Hepatocyte (in vitro differentiated cells): Measurements from ENCODE around the gene MEGF11. TPM values are rescaled to one million over a fixed set of nuclear protein-coding genes. Genes with fewer than 3 reads are reported as not detected.

Source experiments
- DNase-seq: peaks from one replicate; pipeline ENCODE4 v3.0.0-alpha.2; 2016; ENCODE audit warnings: low spot score
- H2AFZ ChIP-seq: fragments of 200-600 bp; sonication (generic); 2 replicates; pipeline ENCODE4 v1.6.0; 2016; ENCODE audit warnings: antibody characterized with exemption, mild to moderate bottlenecking
- H3K27ac ChIP-seq: fragments of 200-600 bp; sonication (generic); 2 replicates; pipeline ENCODE4 v1.5.1; 2016; ENCODE audit warnings: mild to moderate bottlenecking
- H3K27me3 ChIP-seq: fragments of 200-600 bp; sonication (generic); 2 replicates; pipeline ENCODE4 v1.6.1; 2016
- H3K36me3 ChIP-seq: fragments of 200-600 bp; sonication (generic); replicated peaks from 2 replicates; pipeline ENCODE4 v1.5.1; 2016; ENCODE audit warnings: low read depth; ENCODE audit not compliant: insufficient read depth
- H3K4me1 ChIP-seq: fragments of 200-600 bp; sonication (generic); 2 replicates; pipeline ENCODE4 v1.5.1; 2016; ENCODE audit warnings: mild to moderate bottlenecking, moderate library complexity; ENCODE audit not compliant: insufficient read depth
- H3K4me2 ChIP-seq: fragments of 200-600 bp; sonication (generic); 2 replicates; pipeline ENCODE4 v1.6.0; 2016
- H3K4me3 ChIP-seq: fragments of 200-600 bp; sonication (generic); 2 replicates; pipeline ENCODE4 v1.5.1; 2016; ENCODE audit warnings: mild to moderate bottlenecking
- H3K79me2 ChIP-seq: fragments of 200-600 bp; sonication (generic); 2 replicates; pipeline ENCODE4 v1.6.0; 2017; ENCODE audit warnings: mild to moderate bottlenecking
- H3K9me2 ChIP-seq: fragments of 200-600 bp; sonication (generic); replicated peaks from 2 replicates; pipeline ENCODE4 v1.6.0; 2017; ENCODE audit warnings: mild to moderate bottlenecking; ENCODE audit not compliant: insufficient read depth
- H3K9me3 ChIP-seq: fragments of 200-600 bp; sonication (generic); 2 replicates; pipeline ENCODE4 v1.5.1; 2016; ENCODE audit warnings: low read depth, mild to moderate bottlenecking
- H4K20me1 ChIP-seq: fragments of 200-600 bp; sonication (generic); 2 replicates; pipeline ENCODE4 v1.6.0; 2016; ENCODE audit warnings: mild to moderate bottlenecking; ENCODE audit not compliant: insufficient read depth, poor library complexity, severe bottlenecking
- EZH2 ChIP-seq: fragments of 200-600 bp; sonication (generic); IDR thresholded peaks from 2 replicates; pipeline ENCODE4 v1.6.1; 2016; ENCODE audit warnings: antibody characterized with exemption, mild to moderate bottlenecking, borderline replicate concordance
- EZH2phosphoT487 ChIP-seq: fragments of 200-600 bp; sonication (generic); IDR thresholded peaks from one replicate; pipeline ENCODE4 v1.6.1; 2018; ENCODE audit warnings: antibody characterized with exemption, mild to moderate bottlenecking, low read depth, moderate library complexity; ENCODE audit not compliant: unreplicated experiment, severe bottlenecking
- WGBS: methylation state at CpG from one replicate; pipeline ENCODE4 v1.1.6; 2016; ENCODE audit warnings: low lambda C conversion rate; ENCODE audit errors: missing lambda C conversion rate; 5-methylcytosine and 5-hydroxymethylcytosine counted together
- polyA plus RNA-seq: library from polyadenylated mRNA; unstranded; fragments of >200 nt; fragmentation: Nextera tagmentation; extraction: Ambion mirVana; gene quantifications from 2 replicates; pipeline ENCODE4 v1.2.1, GENCODE V29; 2016
- total RNA-seq: library from RNA; depleted of rRNA; stranded (reverse); fragments of >200 nt; gene quantifications from 2 replicates; pipeline ENCODE4 v1.2.3, GENCODE V29; 2014
- TF ChIP-seq, protein P1 (sequence below): fragments of 200-600 bp; sonication (generic); IDR thresholded peaks from 2 replicates; pipeline ENCODE4 v1.5.1; 2016; ENCODE audit warnings: antibody characterized with exemption, mild to moderate bottlenecking; ENCODE audit not compliant: poor library complexity

The MEGF11 gene
- total and polyA plus RNA-seq, 2 experiments from 2014 or later = 0.07 to 0.25 TPM

DNA sequence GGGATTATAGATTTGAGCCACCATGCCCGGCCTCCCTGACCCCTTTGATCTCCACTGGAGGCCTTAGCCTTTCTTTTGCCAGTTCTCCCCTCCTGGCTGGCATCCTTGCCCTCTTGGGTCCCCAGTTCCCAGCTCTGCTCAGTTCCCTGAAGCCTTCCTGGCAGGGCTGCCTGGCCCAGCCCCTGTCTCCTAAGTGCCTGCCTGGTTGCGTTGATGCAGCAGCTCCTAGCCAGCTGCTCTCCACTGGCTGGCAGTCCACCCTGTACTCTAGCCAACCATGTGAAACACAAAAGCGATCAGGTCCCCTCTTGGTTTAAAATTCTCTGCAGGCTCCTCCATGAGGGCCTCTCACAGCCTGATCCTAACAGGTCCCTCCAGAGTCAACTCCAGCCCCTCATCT lies 199.6 kb downstream of the MEGF11 start:
- H2AFZ ChIP-seq = no peak overlapping the region
- H3K4me1 ChIP-seq = no peaks in the 10 kb centered on the region
- TF ChIP-seq EZH2 = no peak
- TF ChIP-seq, protein P1, sequence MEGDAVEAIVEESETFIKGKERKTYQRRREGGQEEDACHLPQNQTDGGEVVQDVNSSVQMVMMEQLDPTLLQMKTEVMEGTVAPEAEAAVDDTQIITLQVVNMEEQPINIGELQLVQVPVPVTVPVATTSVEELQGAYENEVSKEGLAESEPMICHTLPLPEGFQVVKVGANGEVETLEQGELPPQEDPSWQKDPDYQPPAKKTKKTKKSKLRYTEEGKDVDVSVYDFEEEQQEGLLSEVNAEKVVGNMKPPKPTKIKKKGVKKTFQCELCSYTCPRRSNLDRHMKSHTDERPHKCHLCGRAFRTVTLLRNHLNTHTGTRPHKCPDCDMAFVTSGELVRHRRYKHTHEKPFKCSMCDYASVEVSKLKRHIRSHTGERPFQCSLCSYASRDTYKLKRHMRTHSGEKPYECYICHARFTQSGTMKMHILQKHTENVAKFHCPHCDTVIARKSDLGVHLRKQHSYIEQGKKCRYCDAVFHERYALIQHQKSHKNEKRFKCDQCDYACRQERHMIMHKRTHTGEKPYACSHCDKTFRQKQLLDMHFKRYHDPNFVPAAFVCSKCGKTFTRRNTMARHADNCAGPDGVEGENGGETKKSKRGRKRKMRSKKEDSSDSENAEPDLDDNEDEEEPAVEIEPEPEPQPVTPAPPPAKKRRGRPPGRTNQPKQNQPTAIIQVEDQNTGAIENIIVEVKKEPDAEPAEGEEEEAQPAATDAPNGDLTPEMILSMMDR = no peak
- TF ChIP-seq EZH2phosphoT487 = no peak
- H3K27me3 ChIP-seq = no peaks in the 10 kb centered on the region
- H3K9me2 ChIP-seq = no peaks in the 10 kb centered on the region
- no peak overlapping the region for H3K27ac ChIP-seq
- H4K20me1 ChIP-seq = no peaks in the 10 kb centered on the region
- no peak overlapping the region for H3K4me3 ChIP-seq
- WGBS = 93% methylated on average over 3 of the region's 3 CpGs
- DNase-seq = no peak
- H3K9me3 ChIP-seq = no peaks in the 10 kb centered on the region
- no peaks in the 10 kb centered on the region for H3K79me2 ChIP-seq
- H3K36me3 ChIP-seq = no peaks in the 10 kb centered on the region
- no peak overlapping the region for H3K4me2 ChIP-seq

DNA sequence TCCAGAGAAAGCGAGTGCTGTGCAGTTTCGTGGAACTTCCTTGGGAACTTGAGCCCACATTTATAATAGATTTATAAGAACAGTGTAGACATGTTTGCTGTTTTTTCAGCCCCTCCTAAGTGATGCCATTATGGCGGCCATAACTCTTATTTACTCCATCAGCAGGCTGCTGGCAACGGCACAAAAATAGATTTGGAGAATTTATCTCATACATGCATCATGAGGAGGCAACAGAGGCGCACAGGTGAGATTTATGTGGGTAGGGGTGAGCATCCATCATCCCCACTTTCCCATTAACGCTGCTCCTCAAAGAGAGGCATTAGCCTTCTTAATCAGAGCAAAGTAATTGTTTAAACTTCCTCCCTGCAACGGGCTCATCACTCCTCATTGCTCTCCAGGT lies 201.7 kb downstream of the MEGF11 start:
- H3K27ac ChIP-seq = no peak overlapping the region
- H3K9me2 ChIP-seq = no peaks in the 10 kb centered on the region
- H3K36me3 ChIP-seq = no peaks in the 10 kb centered on the region
- no peak overlapping the region for H2AFZ ChIP-seq
- WGBS = 81% methylated on average over 7 of the region's 7 CpGs
- no peaks in the 10 kb centered on the region for H4K20me1 ChIP-seq
- H3K4me3 ChIP-seq = no peak overlapping the region
- H3K79me2 ChIP-seq = no peaks in the 10 kb centered on the region
- H3K27me3 ChIP-seq = no peaks in the 10 kb centered on the region
- H3K4me2 ChIP-seq = no peak overlapping the region
- no peaks in the 10 kb centered on the region for H3K4me1 ChIP-seq
- TF ChIP-seq EZH2 = no peak
- no peak for DNase-seq
- H3K9me3 ChIP-seq = no peaks in the 10 kb centered on the region

DNA sequence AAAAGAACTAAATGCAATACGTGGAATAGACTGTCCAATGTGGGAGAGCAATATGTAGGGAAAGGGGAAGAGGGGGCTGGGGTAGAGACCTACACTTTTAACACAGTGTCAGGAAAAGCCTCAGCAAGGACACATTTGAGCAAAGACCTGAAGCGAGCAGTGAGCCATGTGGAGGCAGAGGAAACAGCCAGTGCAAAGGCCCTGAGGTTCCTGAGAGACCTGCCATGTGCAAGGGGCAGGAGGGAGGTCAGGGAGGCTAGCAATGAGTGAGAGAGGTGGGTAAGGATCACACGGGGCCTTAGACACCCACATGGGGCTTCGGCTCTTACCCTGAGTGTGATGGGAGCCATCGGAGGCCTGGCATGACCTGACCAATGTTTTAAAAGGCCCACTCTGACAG lies 203.3 kb downstream of the MEGF11 start:
- 86% methylated on average over 5 of the region's 5 CpGs for WGBS
- H3K27me3 ChIP-seq = no peaks in the 10 kb centered on the region
- H4K20me1 ChIP-seq = no peaks in the 10 kb centered on the region
- no peak for DNase-seq
- H3K79me2 ChIP-seq = no peaks in the 10 kb centered on the region
- no peaks in the 10 kb centered on the region for H3K9me2 ChIP-seq
- no peaks in the 10 kb centered on the region for H3K4me1 ChIP-seq
- H3K4me2 ChIP-seq = no peak overlapping the region
- TF ChIP-seq, protein P1 = no peak
- no peak for TF ChIP-seq EZH2phosphoT487
- TF ChIP-seq EZH2 = no peak
- no peak overlapping the region for H3K27ac ChIP-seq
- no peaks in the 10 kb centered on the region for H3K9me3 ChIP-seq
- no peaks in the 10 kb centered on the region for H3K36me3 ChIP-seq
- no peak overlapping the region for H3K4me3 ChIP-seq
- H2AFZ ChIP-seq = no peak overlapping the region

GRCh38 chr15:66049353-66049752 lies 204.2 kb downstream of the MEGF11 start:
- Histone ChIP-seq H4K20me1 (no peaks in the 10 kb centered on the region), H3K27ac (no peak overlapping the region), H3K9me3 (no peaks in the 10 kb centered on the region), H3K4me3 (no peak overlapping the region), H3K4me2 (no peak overlapping the region), H3K36me3 (no peaks in the 10 kb centered on the region), H3K27me3 (no peaks in the 10 kb centered on the region), H3K4me1 (no peaks in the 10 kb centered on the region), H3K79me2 (no peaks in the 10 kb centered on the region), H2AFZ (no peak overlapping the region), H3K9me2 (no peaks in the 10 kb centered on the region)
- TF ChIP-seq EZH2phosphoT487 = no peak
- TF ChIP-seq, protein P1 = no peak
- TF ChIP-seq EZH2 = no peak
- WGBS = 51% methylated on average over 6 of the region's 6 CpGs
- no peak for DNase-seq
